Upper lobe of left lung (tissue), 6 donors: ENCODE measurements around the gene CDKN2A. TPM values are rescaled to one million over a fixed set of nuclear protein-coding genes. Genes with fewer than 3 reads are reported as not detected.

Experiments
- ATAC-seq, 2 donors: fragments of 200-7000 bp; cut with Tn5 transposase; one replicate each; pipeline ENCODE4 v1.9.1; 2022; ENCODE audit warnings: mild to moderate bottlenecking in 2 of 2, moderate library complexity in 2 of 2; ENCODE audit not compliant: low FRiP score in 2 of 2
- DNase-seq, 2 donors: peaks; one replicate each; pipeline ENCODE4 v3.0.0-alpha.2; 2019 to 2020
- H3K27ac ChIP-seq, 4 donors: fragments of 200-600 bp; sonication (generic); one replicate each; pipeline ENCODE4 v1.5.1; 2016 to 2019
- H3K27me3 ChIP-seq, 4 donors: fragments of 200-600 bp; sonication (generic); one replicate each; pipeline ENCODE4 v1.5.1; 2017 to 2019
- H3K36me3 ChIP-seq, 4 donors: fragments of 200-600 bp; sonication (generic); one replicate each; pipeline ENCODE4 v1.5.1; 2016 to 2019
- H3K4me1 ChIP-seq, 4 donors: fragments of 200-600 bp; sonication (generic); one replicate each; pipeline ENCODE4 v1.5.1; 2018 to 2019
- H3K4me3 ChIP-seq, 4 donors: fragments of 200-600 bp; sonication (generic); one replicate each; pipeline ENCODE4 v1.5.1; 2017 to 2019; ENCODE audit warnings: mild to moderate bottlenecking in 2 of 4, moderate library complexity in 1 of 4
- H3K9me3 ChIP-seq, 4 donors: fragments of 200-600 bp; sonication (generic); one replicate each; pipeline ENCODE4 v1.5.1; 2018 to 2019
- CTCF ChIP-seq, 6 experiments: fragments of 450-650 bp in 4 of 6; fragments of 200-600 bp in 2 of 6; sonication (generic) in 2 of 6; IDR thresholded peaks; one replicate each; pipeline ENCODE4 v1.5.1; 2016 to 2019; ENCODE audit warnings: antibody characterized with exemption in 6 of 6
- EP300 ChIP-seq, 4 donors: sonication (generic); formaldehyde crosslinking; IDR thresholded peaks; one replicate each; pipeline ENCODE4 v1.5.1; 2017; ENCODE audit warnings: antibody characterized with exemption in 4 of 4, control low read depth in 2 of 4
- POLR2A ChIP-seq, 4 donors: fragments of 450-650 bp; IDR thresholded peaks; one replicate each; pipeline ENCODE4 v1.5.1; 2016 to 2017; ENCODE audit warnings: antibody characterized with exemption in 4 of 4, mild to moderate bottlenecking in 2 of 4
- POLR2AphosphoS5 ChIP-seq, 2 donors: sonication (generic); formaldehyde crosslinking; IDR thresholded peaks; one replicate each; pipeline ENCODE4 v1.5.1; 2017; ENCODE audit warnings: antibody characterized with exemption in 2 of 2
- WGBS, 2 donors: methylation state at CpG; one replicate each; pipeline ENCODE4 v1.1.5; 2017 to 2018; 5-methylcytosine and 5-hydroxymethylcytosine counted together
- total RNA-seq, 6 donors: library from RNA; depleted of rRNA in 4 of 6; stranded (reverse); fragments of >200 nt in 4 of 6; gene quantifications; one replicate each; pipeline versions ENCODE4 v1.1.0 to v1.2.1, GENCODE V29; 2016 to 2021
- donor health status: DM: no; HTN: no; CAD: no; lungs with moderate emphysema.
- donor health status: DM: no; HTN: yes; CAD: no; lungs with severe emphysema.

CDKN2A gene
- total RNA-seq: 10 to 100 TPM in 1 of 6 donors, 1 to 10 TPM in 4, not detected in 1; 1.5 to 32.5 (median 7.0) TPM

GRCh38 chr9:21993893-21994555, at the start of gene CDKN2A:
Gene CDKN2A, minus strand, starts transcription at chr9:21994392.
- no peaks in the 10 kb centered on the region for H3K36me3 ChIP-seq
- H3K27me3 ChIP-seq: peaks cover 0 to 15% (median 7%) of the 10 kb centered on the region in 4 donors
- peak within 1 kb of the TSS; percentile 74 to 96 (median 88) for H3K4me3 ChIP-seq
- ATAC-seq (peak; percentile 12 to 58), DNase-seq (peak; percentile 44 to 91)
- TF ChIP-seq POLR2AphosphoS5 (IDR thresholded peaks at IDR 0.05): no peak
- no peak for TF ChIP-seq CTCF (IDR thresholded peaks at IDR 0.05)
- no peak for TF ChIP-seq EP300 (IDR thresholded peaks at IDR 0.05)
- peaks cover 11 to 21% (median 12%) of the 10 kb centered on the region in 4 donors for H3K4me1 ChIP-seq
- H3K27ac ChIP-seq: peak within 1 kb of the TSS; percentile 88 to 90 (median 90)
- 6% methylated on average over 40 of the region's 53 CpGs; no CpG with 5 or more reads in 1 of the 2 donors for WGBS, 2 donors
- no peaks in the 10 kb centered on the region for H3K9me3 ChIP-seq

GRCh38 chr9:22043928-22044327, 49.7 kb upstream of the CDKN2A start:
- Histone ChIP-seq H3K27ac (no peak overlapping the region), H3K36me3 (no peaks in the 10 kb centered on the region), H3K4me1 (peaks cover 0 to 15% (median under 1%) of the 10 kb centered on the region in 4 donors), H3K9me3 (no peaks in the 10 kb centered on the region), H3K4me3 (no peak overlapping the region), H3K27me3 (no peaks in the 10 kb centered on the region)
- TF ChIP-seq POLR2A (IDR thresholded peaks at IDR 0.05) (no peak), EP300 (IDR thresholded peaks at IDR 0.05) (no peak), POLR2AphosphoS5 (IDR thresholded peaks at IDR 0.05) (no peak)
- WGBS, 2 donors: 47 to 49% methylated on average over 3 of the region's 3 CpGs
- no peak for ATAC-seq
- DNase-seq: no peak

- Histone ChIP-seq H3K4me3 (no peak overlapping the region), H3K36me3 (no peaks in the 10 kb centered on the region), H3K4me1 (peaks cover 14 to 34% (median 17%) of the 10 kb centered on the region in 4 donors), H3K27me3 (no peaks in the 10 kb centered on the region), H3K9me3 (no peaks in the 10 kb centered on the region), H3K27ac (peak overlapping the region in 2 of 4 donors; percentile 3 to 7)
- DNase-seq: peak in 1 of 2 donors; percentile 87
- TF ChIP-seq EP300 (IDR thresholded peaks at IDR 0.05) (peak in 1 of 4 donors; percentile 53), POLR2AphosphoS5 (IDR thresholded peaks at IDR 0.05) (peak in 1 of 2 donors; percentile 21), CTCF (IDR thresholded peaks at IDR 0.05) (no peak), POLR2A (IDR thresholded peaks at IDR 0.05) (no peak)
- ATAC-seq: peak in 1 of 2 donors; percentile 44
- 47 to 58% methylated on average over 1 of the region's 1 CpG for WGBS, 2 donors
These were observed 47.6 kb upstream of the CDKN2A start for GRCh38 chr9:22041775-22042174.

- no peak overlapping the region for H3K4me3 ChIP-seq
- DNase-seq (no peak), ATAC-seq (no peak)
- no peaks in the 10 kb centered on the region for H3K36me3 ChIP-seq
- TF ChIP-seq EP300 (IDR thresholded peaks at IDR 0.05): no peak
- TF ChIP-seq POLR2AphosphoS5 (IDR thresholded peaks at IDR 0.05): no peak
- no peak for TF ChIP-seq CTCF (IDR thresholded peaks at IDR 0.05)
- TF ChIP-seq POLR2A (IDR thresholded peaks at IDR 0.05): no peak
- no peaks in the 10 kb centered on the region for H3K27me3 ChIP-seq
- WGBS, 2 donors: 93 to 94% methylated on average over 1 of the region's 1 CpG
- H3K4me1 ChIP-seq: peaks cover 14 to 34% (median 17%) of the 10 kb centered on the region in 4 donors
- peak overlapping the region in 1 of 4 donors; percentile 7 for H3K27ac ChIP-seq
- no peaks in the 10 kb centered on the region for H3K9me3 ChIP-seq
These were observed 47.2 kb upstream of the CDKN2A start for GRCh38 chr9:22041344-22041743.

- no peak for TF ChIP-seq EP300 (IDR thresholded peaks at IDR 0.05)
- Histone ChIP-seq H3K27ac (no peak overlapping the region), H3K4me3 (no peak overlapping the region), H3K4me1 (peaks cover 14 to 34% (median 17%) of the 10 kb centered on the region in 4 donors), H3K36me3 (no peaks in the 10 kb centered on the region), H3K27me3 (no peaks in the 10 kb centered on the region), H3K9me3 (no peaks in the 10 kb centered on the region)
- 63 to 67% methylated on average over 1 of the region's 1 CpG for WGBS, 2 donors
- DNase-seq (no peak), ATAC-seq (peak in 1 of 2 donors; percentile 70)
These were observed 46.6 kb upstream of the CDKN2A start for GRCh38 chr9:22040760-22041159.
